ENCODE data around the gene DCHS2. TPM values are rescaled to one million over a fixed set of nuclear protein-coding genes. Genes with fewer than 3 reads are reported as not detected.
"Not testable (repeated sequence)": the region's sequence is repeated elsewhere in the genome, so short reads cannot be mapped to it uniquely, and the experiment has no call there.

Gene DCHS2
- total RNA-seq, 1 experiment from 2014 or later: 0.02 TPM

- POLR2A ChIA-PET (ENCODE audit: unreplicated experiment): no interaction called here
- CTCF ChIA-PET: no interaction called here
- DNase-seq: no peak
- no peaks in the 10 kb centered on the region for H3K79me2 ChIP-seq (ENCODE audit: low read depth)
- no peak overlapping the region for H3K4me2 ChIP-seq
- no peaks in the 10 kb centered on the region for H3K36me3 ChIP-seq (ENCODE audit: low read depth)
- no peaks in the 10 kb centered on the region for H3K4me1 ChIP-seq (replicated peaks; ENCODE audit: insufficient read depth)
- no TSS peak for BruUV-seq (replicated peaks)
- no peaks in the 10 kb centered on the region for H3F3A ChIP-seq (ENCODE audit: insufficient read depth, low read depth)
- H2AFZ ChIP-seq: no peak overlapping the region
- H3K9me2 ChIP-seq (ENCODE audit: insufficient read depth): no peaks in the 10 kb centered on the region
- H3K27ac ChIP-seq: no peak overlapping the region
- intact Hi-C loops (cut with micrococcal nuclease; ENCODE audit: unreplicated experiment): no loop called here
- no peak overlapping the region for H3K4me3 ChIP-seq
- H3K9me3 ChIP-seq (ENCODE audit: insufficient read depth, low read depth): no peaks in the 10 kb centered on the region
- no peaks in the 10 kb centered on the region for H4K20me1 ChIP-seq (ENCODE audit: insufficient read depth)
- H3K27me3 ChIP-seq (ENCODE audit: insufficient read depth, low read depth): no peaks in the 10 kb centered on the region
- TF ChIP-seq CTCF (conservative IDR thresholded peaks at IDR 0.05) (no peak), EZH2 (IDR thresholded peaks at IDR 0.05; ENCODE audit: low read depth) (no peak)
These were observed 268.7 kb downstream of the DCHS2 start for GRCh38 chr4:154222875-154223274.

- Histone ChIP-seq H3K4me2 (no peak overlapping the region), H3K4me3 (no peak overlapping the region), H3K4me1 (replicated peaks; ENCODE audit: insufficient read depth) (no peaks in the 10 kb centered on the region), H3F3A (ENCODE audit: insufficient read depth, low read depth) (no peaks in the 10 kb centered on the region), H2AFZ (no peak overlapping the region), H3K9me2 (ENCODE audit: insufficient read depth) (no peaks in the 10 kb centered on the region), H3K27ac (no peak overlapping the region), H3K27me3 (ENCODE audit: insufficient read depth, low read depth) (no peaks in the 10 kb centered on the region), H3K79me2 (ENCODE audit: low read depth) (no peaks in the 10 kb centered on the region), H3K9me3 (ENCODE audit: insufficient read depth, low read depth) (no peaks in the 10 kb centered on the region), H3K36me3 (ENCODE audit: low read depth) (no peaks in the 10 kb centered on the region), H4K20me1 (ENCODE audit: insufficient read depth) (no peaks in the 10 kb centered on the region)
- TF ChIP-seq EZH2 (IDR thresholded peaks at IDR 0.05; ENCODE audit: low read depth) (no peak), CTCF (conservative IDR thresholded peaks at IDR 0.05) (no peak)
- intact Hi-C loops (cut with micrococcal nuclease; ENCODE audit: unreplicated experiment): no loop called here
- no TSS peak for BruUV-seq (replicated peaks)
- no peak for DNase-seq
- ChIA-PET POLR2A (ENCODE audit: unreplicated experiment) (no interaction called here), CTCF (no interaction called here)
These were observed 273.5 kb downstream of the DCHS2 start for GRCh38 chr4:154218051-154218450.

GRCh38 chr4:154217384-154217783 is 274.2 kb downstream of the DCHS2 start:
- H3K27me3 ChIP-seq (ENCODE audit: insufficient read depth, low read depth); H3F3A ChIP-seq (ENCODE audit: insufficient read depth, low read depth); POLR2A ChIA-PET (ENCODE audit: unreplicated experiment); BruUV-seq (replicated peaks); H4K20me1 ChIP-seq (ENCODE audit: insufficient read depth); H2AFZ ChIP-seq; DNase-seq; intact Hi-C loops (cut with micrococcal nuclease; ENCODE audit: unreplicated experiment); H3K79me2 ChIP-seq (ENCODE audit: low read depth); H3K9me3 ChIP-seq (ENCODE audit: insufficient read depth, low read depth); H3K4me3 ChIP-seq; H3K36me3 ChIP-seq (ENCODE audit: low read depth); CTCF ChIA-PET; H3K4me2 ChIP-seq; H3K4me1 ChIP-seq (replicated peaks; ENCODE audit: insufficient read depth); H3K9me2 ChIP-seq (ENCODE audit: insufficient read depth); H3K27ac ChIP-seq: not testable (repeated sequence)

- H3K27me3 ChIP-seq (ENCODE audit: insufficient read depth, low read depth): no peaks in the 10 kb centered on the region
- no peak overlapping the region for H2AFZ ChIP-seq
- H3F3A ChIP-seq (ENCODE audit: insufficient read depth, low read depth): no peaks in the 10 kb centered on the region
- ChIA-PET CTCF (no interaction called here), POLR2A (ENCODE audit: unreplicated experiment) (no interaction called here)
- TF ChIP-seq EZH2 (IDR thresholded peaks at IDR 0.05; ENCODE audit: low read depth): no peak
- TF ChIP-seq CTCF (conservative IDR thresholded peaks at IDR 0.05): no peak
- H3K4me1 ChIP-seq (replicated peaks; ENCODE audit: insufficient read depth): no peaks in the 10 kb centered on the region
- no peaks in the 10 kb centered on the region for H3K79me2 ChIP-seq (ENCODE audit: low read depth)
- H3K9me2 ChIP-seq (ENCODE audit: insufficient read depth): no peaks in the 10 kb centered on the region
- H3K27ac ChIP-seq: no peak overlapping the region
- H3K36me3 ChIP-seq (ENCODE audit: low read depth): no peaks in the 10 kb centered on the region
- no peaks in the 10 kb centered on the region for H3K9me3 ChIP-seq (ENCODE audit: insufficient read depth, low read depth)
- H3K4me2 ChIP-seq: no peak overlapping the region
- H4K20me1 ChIP-seq (ENCODE audit: insufficient read depth): no peaks in the 10 kb centered on the region
- no TSS peak for BruUV-seq (replicated peaks)
- no peak for DNase-seq
- no peak overlapping the region for H3K4me3 ChIP-seq
- intact Hi-C loops (cut with micrococcal nuclease; ENCODE audit: unreplicated experiment): no loop called here
These were observed 280.1 kb downstream of the DCHS2 start for GRCh38 chr4:154211506-154211905.
